Stimulated activated CD8-positive, alpha-beta memory T cell treated with anti-CD3 and anti-CD28 coated beads, Interleukin-15, amount 100 ng/mL, for 4 hours (primary cell): ENCODE measurements around the gene ADCY7.

ENCODE experiments used
- DNase-seq, 2 donors: peaks; one replicate each; pipeline ENCODE4 v3.0.0-alpha.2; 2020; ENCODE audit warnings: low read depth in 2 of 2

ADCY7 gene

GRCh38 chr16:50298591-50299507 lies 32.5 kb downstream of the ADCY7 start:
- DNase-seq: no peak

- no peak for DNase-seq
Observed at GRCh38 chr16:50299508-50300105, 33.3 kb downstream of the ADCY7 start.

GRCh38 chr16:50300942-50301625 lies 34.7 kb downstream of the ADCY7 start:
- DNase-seq: no peak

GRCh38 chr16:50301626-50302471 lies 35.5 kb downstream of the ADCY7 start:
- DNase-seq: no peak

- no peak for DNase-seq
Observed at GRCh38 chr16:50302472-50303005, 36.2 kb downstream of the ADCY7 start.

- DNase-seq: no peak
Observed at GRCh38 chr16:50303041-50303604, 36.8 kb downstream of the ADCY7 start.

- no peak for DNase-seq
Observed at GRCh38 chr16:50303605-50304466, 37.5 kb downstream of the ADCY7 start.

- no peak for DNase-seq
Observed at GRCh38 chr16:50304467-50305440, 38.4 kb downstream of the ADCY7 start.

- no peak for DNase-seq
Observed at GRCh38 chr16:50305441-50306061, 39.2 kb downstream of the ADCY7 start.

- no peak for DNase-seq
Observed at GRCh38 chr16:50306287-50306686, 39.9 kb downstream of the ADCY7 start.

GRCh38 chr16:50308237-50308965 lies 42.0 kb downstream of the ADCY7 start:
- no peak for DNase-seq

- DNase-seq: no peak
Observed at GRCh38 chr16:50309156-50309526, 42.8 kb downstream of the ADCY7 start.

- no peak for DNase-seq
Observed at GRCh38 chr16:50309527-50310307, 43.4 kb downstream of the ADCY7 start.

- no peak for DNase-seq
Observed at GRCh38 chr16:50310308-50311133, 44.2 kb downstream of the ADCY7 start.

- DNase-seq: no peak
Observed at GRCh38 chr16:50311134-50311528, 44.8 kb downstream of the ADCY7 start.

GRCh38 chr16:50311891-50312501 lies 45.6 kb downstream of the ADCY7 start:
- no peak for DNase-seq
